Prostate gland (tissue), 2 donors: ENCODE measurements around the gene B2M. TPM values are rescaled to one million over a fixed set of nuclear protein-coding genes. Genes with fewer than 3 reads are reported as not detected.
A peak's percentile ranks its signal among the peaks of the same experiment; 100 is the strongest.
"Not testable (repeated sequence)": the region's sequence is repeated elsewhere in the genome, so short reads cannot be mapped to it uniquely, and the experiment has no call there.

Source experiments
- DNase-seq: peaks from one replicate; pipeline ENCODE4 v3.0.0-alpha.2; 2019; ENCODE audit warnings: low spot score
- H3K27ac ChIP-seq, 2 donors: fragments of 200-600 bp; sonication (generic); 2 replicates each; pipeline ENCODE4 v1.5.1; 2017 to 2019
- H3K27me3 ChIP-seq: fragments of 200-600 bp; sonication (generic); replicated peaks from 2 replicates; pipeline ENCODE4 v1.5.1; 2019; ENCODE audit not compliant: insufficient read depth
- H3K36me3 ChIP-seq, 2 donors: fragments of 200-600 bp; sonication (generic); 1 replicate in 1 of 2; 2 replicates in 1 of 2; pipeline versions ENCODE4 v1.5.1 to v1.8.1; 2017 to 2019
- H3K4me1 ChIP-seq: fragments of 200-600 bp; sonication (generic); replicated peaks from 2 replicates; pipeline ENCODE4 v1.5.1; 2019
- H3K4me3 ChIP-seq, 2 donors: fragments of 200-600 bp; sonication (generic); 2 replicates each; pipeline ENCODE4 v1.5.1; 2017 to 2019
- H3K9me3 ChIP-seq: fragments of 200-600 bp; sonication (generic); 2 replicates; pipeline ENCODE4 v1.5.1; 2017
- POLR2A ChIP-seq: fragments of 450-650 bp; IDR thresholded peaks from one replicate; pipeline ENCODE4 v1.6.1; 2016; ENCODE audit warnings: antibody characterized with exemption, mild to moderate bottlenecking
- POLR2AphosphoS5 ChIP-seq: sonication (generic); formaldehyde crosslinking; IDR thresholded peaks from one replicate; pipeline ENCODE4 v1.6.1; 2017; ENCODE audit warnings: antibody characterized with exemption
- WGBS: methylation state at CpG from one replicate; pipeline ENCODE4 v1.1.5; 2018; 5-methylcytosine and 5-hydroxymethylcytosine counted together
- intact Hi-C: fragments of 100-400 bp; cut with DNase I; formaldehyde crosslinking; loops from one replicate; pipeline ENCODE4 v1.14.2; 2022
- total RNA-seq, 2 donors: library from RNA; depleted of rRNA; stranded (reverse); fragments of >200 nt; gene quantifications; one replicate each; pipeline ENCODE4 v1.1.0, GENCODE V29; 2016
- TF ChIP-seq, protein P1 (sequence below), 4 experiments: fragments of 200-600 bp in 2 of 4; fragments of 450-650 bp in 2 of 4; sonication (generic) in 2 of 4; IDR thresholded peaks; 1 replicate in 3 of 4; 2 replicates in 1 of 4; pipeline ENCODE4 v1.5.1; 2016 to 2019; ENCODE audit warnings: antibody characterized with exemption in 4 of 4, mild to moderate bottlenecking in 2 of 4, moderate library complexity in 2 of 4

B2M gene
- total RNA-seq, 2 donors from 2014 or later = 2,014 to 2,775 TPM

DNA sequence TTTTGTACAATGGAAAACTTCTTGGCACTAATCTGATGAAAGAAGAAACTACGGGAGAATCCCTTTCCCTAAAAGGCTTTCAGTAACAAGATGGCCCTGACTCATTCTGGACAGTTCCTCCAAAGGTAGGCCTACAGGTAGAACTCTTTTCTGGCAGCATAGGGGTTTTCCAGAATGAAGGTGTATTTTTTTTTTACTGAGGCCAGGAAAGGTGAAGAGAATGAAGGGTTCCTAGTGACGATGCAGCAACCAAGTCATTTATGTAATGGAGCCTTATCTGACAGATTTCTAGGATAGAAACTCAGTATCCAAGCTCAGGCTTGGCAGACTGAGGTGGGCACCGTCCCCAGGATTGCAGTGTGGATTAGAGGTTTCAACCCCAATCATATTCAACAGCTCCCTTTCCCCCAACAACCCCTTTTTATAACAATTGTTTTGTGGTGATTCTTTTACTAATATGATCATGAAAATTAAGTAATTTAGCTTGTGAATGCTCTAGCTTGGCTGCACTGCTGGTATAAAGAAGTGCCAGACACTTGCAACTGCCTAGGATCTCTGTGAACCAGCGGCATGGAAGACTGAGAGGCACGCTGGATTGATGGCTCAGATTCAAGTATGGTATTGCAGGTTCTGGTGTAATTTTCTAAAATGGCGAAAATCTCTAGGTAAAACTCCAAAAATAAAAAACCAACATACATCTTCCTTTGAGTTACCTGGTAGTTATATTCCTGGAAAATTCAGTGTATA is 16.3 kb downstream of the B2M start:
- TF ChIP-seq, protein P1, sequence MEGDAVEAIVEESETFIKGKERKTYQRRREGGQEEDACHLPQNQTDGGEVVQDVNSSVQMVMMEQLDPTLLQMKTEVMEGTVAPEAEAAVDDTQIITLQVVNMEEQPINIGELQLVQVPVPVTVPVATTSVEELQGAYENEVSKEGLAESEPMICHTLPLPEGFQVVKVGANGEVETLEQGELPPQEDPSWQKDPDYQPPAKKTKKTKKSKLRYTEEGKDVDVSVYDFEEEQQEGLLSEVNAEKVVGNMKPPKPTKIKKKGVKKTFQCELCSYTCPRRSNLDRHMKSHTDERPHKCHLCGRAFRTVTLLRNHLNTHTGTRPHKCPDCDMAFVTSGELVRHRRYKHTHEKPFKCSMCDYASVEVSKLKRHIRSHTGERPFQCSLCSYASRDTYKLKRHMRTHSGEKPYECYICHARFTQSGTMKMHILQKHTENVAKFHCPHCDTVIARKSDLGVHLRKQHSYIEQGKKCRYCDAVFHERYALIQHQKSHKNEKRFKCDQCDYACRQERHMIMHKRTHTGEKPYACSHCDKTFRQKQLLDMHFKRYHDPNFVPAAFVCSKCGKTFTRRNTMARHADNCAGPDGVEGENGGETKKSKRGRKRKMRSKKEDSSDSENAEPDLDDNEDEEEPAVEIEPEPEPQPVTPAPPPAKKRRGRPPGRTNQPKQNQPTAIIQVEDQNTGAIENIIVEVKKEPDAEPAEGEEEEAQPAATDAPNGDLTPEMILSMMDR (IDR thresholded peaks at IDR 0.05) = no peak
- TF ChIP-seq POLR2A (no peak), POLR2AphosphoS5 (no peak)
- Histone ChIP-seq H3K9me3 (no peaks in the 10 kb centered on the region), H3K4me1 (no peaks in the 10 kb centered on the region), H3K27ac (peak overlapping the region; percentile 94 to 97), H3K36me3 (no peaks in the 10 kb centered on the region), H3K4me3 (no peak overlapping the region), H3K27me3 (no peaks in the 10 kb centered on the region)
- 88% methylated on average over 6 of the region's 6 CpGs for WGBS
- DNase-seq = no peak
- intact Hi-C loops = loop anchor here (1.0 kb wide), 1 partner anchor 16 kb away; the partner anchor contains the start of genes B2M and PATL2

DNA sequence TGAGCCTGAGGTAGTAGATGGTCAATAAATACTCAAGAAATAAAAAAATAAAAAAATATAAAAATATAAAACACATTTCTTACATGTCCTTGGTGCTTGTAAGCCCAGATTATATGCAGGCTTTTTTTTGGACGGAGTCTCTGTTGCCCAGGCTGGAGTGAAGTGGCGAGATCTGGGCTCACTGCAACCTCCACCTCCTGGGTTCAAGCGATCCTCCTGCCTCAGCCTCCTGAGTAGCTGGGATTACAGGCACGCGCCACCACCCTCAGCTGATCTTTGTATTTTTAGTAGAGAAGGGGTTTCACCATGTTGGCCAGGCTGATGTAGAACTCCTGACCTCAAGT is 16.9 kb downstream of the B2M start:
- H3K27me3 ChIP-seq, H3K36me3 ChIP-seq, H3K9me3 ChIP-seq, H3K4me1 ChIP-seq, DNase-seq: not testable (repeated sequence)
- H3K27ac ChIP-seq = peak overlapping the region; percentile 94 to 97
- 72% methylated on average over 5 of the region's 5 CpGs for WGBS
- peak overlapping the region; percentile 47 to 51 for H3K4me3 ChIP-seq
- intact Hi-C loops = loop anchor here (1.0 kb wide), 1 partner anchor 17 kb away; the partner anchor contains the start of genes B2M and PATL2

DNA sequence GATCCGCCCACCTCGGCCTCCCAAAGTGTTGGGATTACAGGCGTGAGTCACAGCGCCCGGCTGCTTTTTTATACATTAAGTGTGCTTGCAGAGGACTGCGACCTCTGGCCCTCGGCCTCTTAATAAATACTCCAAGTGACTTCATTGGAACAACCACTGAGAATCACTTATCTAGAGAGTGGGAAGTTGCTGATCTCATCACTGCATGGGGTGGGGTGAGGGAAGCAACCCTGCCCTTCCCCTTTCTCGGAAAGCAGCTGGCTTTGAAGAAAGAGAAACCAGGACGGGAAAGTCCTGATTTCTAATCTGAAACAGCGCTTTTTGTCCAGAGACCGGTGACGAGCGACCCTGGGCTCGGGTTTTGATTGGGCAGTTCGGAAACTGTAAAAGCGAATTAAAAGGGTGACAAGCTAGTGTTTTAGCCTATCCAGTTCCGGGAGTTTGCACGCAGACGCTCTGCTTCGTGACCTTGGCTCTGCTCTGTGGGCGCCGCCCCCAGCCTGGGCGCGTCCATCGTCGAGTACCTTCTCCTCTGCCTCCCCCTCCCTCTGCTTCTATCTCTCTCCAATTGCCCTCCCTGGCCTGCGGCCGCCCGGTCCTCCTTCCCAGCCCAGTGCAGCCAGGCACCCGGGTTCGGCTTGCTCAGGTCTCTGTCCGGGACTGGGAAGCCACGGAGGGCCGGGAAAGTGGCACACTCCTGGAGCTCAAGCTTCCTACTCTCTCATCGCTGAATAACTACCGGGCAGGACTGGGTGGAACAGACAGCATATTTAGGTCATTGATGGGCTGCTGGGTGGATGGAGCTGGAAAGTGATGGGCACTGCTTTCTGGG is 17.5 kb downstream of the B2M start:
- DNase-seq = peak; percentile 95
- no peaks in the 10 kb centered on the region for H3K4me1 ChIP-seq
- TF ChIP-seq POLR2A (peak; percentile 96), POLR2AphosphoS5 (peak; percentile 93)
- TF ChIP-seq, protein P1 (IDR thresholded peaks at IDR 0.05) = no peak
- no peaks in the 10 kb centered on the region for H3K27me3 ChIP-seq
- H3K27ac ChIP-seq = peak overlapping the region; percentile 94 to 97
- WGBS = 1% methylated on average over 35 of the region's 36 CpGs
- H3K4me3 ChIP-seq = peak overlapping the region; percentile 47 to 51
- intact Hi-C loops = loop anchor here (1.0 kb wide), 1 partner anchor 17 kb away; the partner anchor contains the start of genes B2M and PATL2
- no peaks in the 10 kb centered on the region for H3K36me3 ChIP-seq
- H3K9me3 ChIP-seq = no peaks in the 10 kb centered on the region

DNA sequence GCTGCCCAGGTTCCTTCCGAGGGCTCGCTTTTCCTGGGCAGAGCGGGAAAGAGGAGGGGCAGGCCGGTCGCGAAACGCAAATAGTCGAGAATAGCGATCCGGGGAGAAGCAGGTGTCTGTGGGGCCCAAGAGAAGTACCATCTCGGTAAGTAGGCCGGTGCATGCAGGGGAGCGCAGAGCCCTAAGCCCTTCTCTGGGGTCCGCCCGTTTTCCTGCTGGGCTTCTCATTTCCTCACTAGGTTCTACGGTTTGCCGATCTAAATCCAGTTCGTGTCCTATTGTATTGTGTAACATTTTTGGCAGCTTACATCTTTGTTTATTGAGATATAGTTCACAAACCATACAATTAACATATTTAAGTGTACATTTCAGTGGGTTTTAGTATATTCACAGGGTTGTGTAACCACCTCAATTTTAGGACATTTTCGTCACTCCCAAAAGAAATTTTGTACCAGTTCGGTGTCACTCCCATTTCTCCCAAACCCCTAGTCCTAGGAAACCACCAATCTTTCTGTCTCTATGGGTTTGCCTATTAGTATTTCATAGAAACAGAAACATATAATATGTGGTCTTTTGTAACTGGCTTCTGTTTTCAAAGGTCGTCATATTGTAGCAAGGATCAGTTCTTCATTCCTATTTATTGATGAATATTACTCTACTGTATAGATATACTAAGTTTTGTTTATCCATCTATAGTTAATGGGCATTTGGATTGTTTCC is 18.3 kb downstream of the B2M start:
- peak; percentile 35 for DNase-seq

More for the DNA sequence above, 18.3 kb downstream of the B2M start:
- no peaks in the 10 kb centered on the region for H3K27me3 ChIP-seq
- intact Hi-C loops = loop anchor here (10.0 kb wide), 1 partner anchor 145 kb away; no protein-coding TSS in a partner anchor
- H3K9me3 ChIP-seq = no peaks in the 10 kb centered on the region
- peak overlapping the region; percentile 94 to 97 for H3K27ac ChIP-seq
- H3K36me3 ChIP-seq = no peaks in the 10 kb centered on the region
- no peaks in the 10 kb centered on the region for H3K4me1 ChIP-seq
- WGBS = 7% methylated on average over 21 of the region's 21 CpGs
- no peak for TF ChIP-seq POLR2A
- TF ChIP-seq, protein P1 (IDR thresholded peaks at IDR 0.05) = no peak
- TF ChIP-seq POLR2AphosphoS5 = no peak
- H3K4me3 ChIP-seq = peak overlapping the region; percentile 47 to 51
